ENCODE data around the gene ACAN.
A peak's percentile ranks its signal among the peaks of the same experiment; 100 is the strongest.

Gene ACAN

DNA sequence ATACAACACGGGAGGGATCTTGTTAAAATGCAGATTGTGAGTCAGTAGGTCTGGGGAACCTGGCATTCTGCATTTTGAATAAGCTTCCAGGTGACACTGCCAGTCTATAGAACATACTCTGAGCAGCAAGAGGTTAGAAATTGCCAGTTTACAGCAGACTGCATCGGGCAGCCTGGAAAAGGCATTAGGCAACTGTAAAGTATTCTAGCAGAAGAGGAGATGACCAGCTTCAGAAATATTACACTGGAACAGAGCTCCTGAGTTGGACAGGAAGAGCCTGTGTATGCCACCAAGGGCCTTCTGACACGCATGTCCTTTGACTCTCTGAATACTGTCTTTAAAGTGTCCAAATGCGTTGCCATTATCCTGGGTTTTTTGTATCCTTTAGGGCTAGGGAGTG lies 2.5 kb upstream of the ACAN start:
- DNase-seq (ENCODE audit: low read depth) = no peak
- TF ChIP-seq, protein P1, sequence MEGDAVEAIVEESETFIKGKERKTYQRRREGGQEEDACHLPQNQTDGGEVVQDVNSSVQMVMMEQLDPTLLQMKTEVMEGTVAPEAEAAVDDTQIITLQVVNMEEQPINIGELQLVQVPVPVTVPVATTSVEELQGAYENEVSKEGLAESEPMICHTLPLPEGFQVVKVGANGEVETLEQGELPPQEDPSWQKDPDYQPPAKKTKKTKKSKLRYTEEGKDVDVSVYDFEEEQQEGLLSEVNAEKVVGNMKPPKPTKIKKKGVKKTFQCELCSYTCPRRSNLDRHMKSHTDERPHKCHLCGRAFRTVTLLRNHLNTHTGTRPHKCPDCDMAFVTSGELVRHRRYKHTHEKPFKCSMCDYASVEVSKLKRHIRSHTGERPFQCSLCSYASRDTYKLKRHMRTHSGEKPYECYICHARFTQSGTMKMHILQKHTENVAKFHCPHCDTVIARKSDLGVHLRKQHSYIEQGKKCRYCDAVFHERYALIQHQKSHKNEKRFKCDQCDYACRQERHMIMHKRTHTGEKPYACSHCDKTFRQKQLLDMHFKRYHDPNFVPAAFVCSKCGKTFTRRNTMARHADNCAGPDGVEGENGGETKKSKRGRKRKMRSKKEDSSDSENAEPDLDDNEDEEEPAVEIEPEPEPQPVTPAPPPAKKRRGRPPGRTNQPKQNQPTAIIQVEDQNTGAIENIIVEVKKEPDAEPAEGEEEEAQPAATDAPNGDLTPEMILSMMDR (IDR thresholded peaks at IDR 0.05; ENCODE audit: low read depth, low read length) = no peak
- TF ChIP-seq, protein P2, sequence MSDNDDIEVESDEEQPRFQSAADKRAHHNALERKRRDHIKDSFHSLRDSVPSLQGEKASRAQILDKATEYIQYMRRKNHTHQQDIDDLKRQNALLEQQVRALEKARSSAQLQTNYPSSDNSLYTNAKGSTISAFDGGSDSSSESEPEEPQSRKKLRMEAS (IDR thresholded peaks at IDR 0.05; ENCODE audit: low read depth, low read length) = no peak
- TF ChIP-seq POLR2A (IDR thresholded peaks at IDR 0.05; ENCODE audit: extremely low read depth, insufficient read length) = no peak
- TF ChIP-seq MYC (IDR thresholded peaks at IDR 0.05; ENCODE audit: low read depth, low read length) = no peak
- no peak overlapping the region for H3K4me3 ChIP-seq (ENCODE audit: low read depth, low read length)

GRCh38 chr15:88802250-88802990 lies 816 bp upstream of the ACAN start:
- DNase-seq (ENCODE audit: low read depth) = peak; percentile 9
- H3K4me3 ChIP-seq (ENCODE audit: low read depth, low read length) = no peak overlapping the region
- TF ChIP-seq, protein P2 (IDR thresholded peaks at IDR 0.05; ENCODE audit: low read depth, low read length) = no peak
- TF ChIP-seq, protein P1 (IDR thresholded peaks at IDR 0.05; ENCODE audit: low read depth, low read length) = no peak
- TF ChIP-seq POLR2A (IDR thresholded peaks at IDR 0.05; ENCODE audit: extremely low read depth, insufficient read length) (no peak), MYC (IDR thresholded peaks at IDR 0.05; ENCODE audit: low read depth, low read length) (no peak)

- H3K4me3 ChIP-seq (ENCODE audit: low read depth, low read length) = no peak overlapping the region
- TF ChIP-seq POLR2A (IDR thresholded peaks at IDR 0.05; ENCODE audit: extremely low read depth, insufficient read length) (no peak), MYC (IDR thresholded peaks at IDR 0.05; ENCODE audit: low read depth, low read length) (no peak)
- TF ChIP-seq, protein P1 (IDR thresholded peaks at IDR 0.05; ENCODE audit: low read depth, low read length) = no peak
- TF ChIP-seq, protein P2 (IDR thresholded peaks at IDR 0.05; ENCODE audit: low read depth, low read length) = no peak
- no peak for DNase-seq (ENCODE audit: low read depth)
These were observed 320 bp upstream of the ACAN start for GRCh38 chr15:88802991-88803240.

DNA sequence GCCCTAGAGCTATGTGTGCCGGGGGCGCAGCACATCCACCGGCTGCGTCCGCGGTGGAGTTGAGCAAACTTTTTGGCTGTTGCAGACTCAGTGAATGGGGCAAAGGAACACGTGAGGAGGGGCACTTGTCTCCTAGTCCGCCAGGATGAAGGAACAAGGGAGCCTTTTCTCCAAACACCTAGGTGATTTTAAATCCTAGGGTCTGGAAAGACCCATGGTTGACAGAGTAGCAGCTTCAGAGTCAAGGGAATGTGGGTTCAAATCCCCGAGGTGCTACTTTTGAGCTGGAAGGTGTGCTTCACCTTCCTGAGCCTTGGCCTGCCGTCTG lies 648 bp downstream of the ACAN start:
- no peak for DNase-seq (ENCODE audit: low read depth)
- TF ChIP-seq, protein P2 (IDR thresholded peaks at IDR 0.05; ENCODE audit: low read depth, low read length) = no peak
- TF ChIP-seq POLR2A (IDR thresholded peaks at IDR 0.05; ENCODE audit: extremely low read depth, insufficient read length) = no peak
- TF ChIP-seq, protein P1 (IDR thresholded peaks at IDR 0.05; ENCODE audit: low read depth, low read length) = no peak
- TF ChIP-seq MYC (IDR thresholded peaks at IDR 0.05; ENCODE audit: low read depth, low read length) = no peak
- no peak overlapping the region for H3K4me3 ChIP-seq (ENCODE audit: low read depth, low read length)

- no peak for DNase-seq (ENCODE audit: low read depth)
These were observed 1.0 kb downstream of the ACAN start for GRCh38 chr15:88804257-88804656.

More at GRCh38 chr15:88804257-88804656, 1.0 kb downstream of the ACAN start:
- TF ChIP-seq, protein P1 (IDR thresholded peaks at IDR 0.05; ENCODE audit: low read depth, low read length) = no peak
- TF ChIP-seq, protein P2 (IDR thresholded peaks at IDR 0.05; ENCODE audit: low read depth, low read length) = no peak
- TF ChIP-seq POLR2A (IDR thresholded peaks at IDR 0.05; ENCODE audit: extremely low read depth, insufficient read length) = no peak
- TF ChIP-seq MYC (IDR thresholded peaks at IDR 0.05; ENCODE audit: low read depth, low read length) = no peak
- no peak overlapping the region for H3K4me3 ChIP-seq (ENCODE audit: low read depth, low read length)
